NCI-H774 (cell line): ENCODE results near the gene LILRB5.
"Not testable (repeated sequence)": the region's sequence is repeated elsewhere in the genome, so short reads cannot be mapped to it uniquely, and the experiment has no call there.

ENCODE experiments used
- DNase-seq: peaks from one replicate; lab custom pipeline; 2025; lab: John Stamatoyannopoulos, UW

LILRB5 gene

DNA sequence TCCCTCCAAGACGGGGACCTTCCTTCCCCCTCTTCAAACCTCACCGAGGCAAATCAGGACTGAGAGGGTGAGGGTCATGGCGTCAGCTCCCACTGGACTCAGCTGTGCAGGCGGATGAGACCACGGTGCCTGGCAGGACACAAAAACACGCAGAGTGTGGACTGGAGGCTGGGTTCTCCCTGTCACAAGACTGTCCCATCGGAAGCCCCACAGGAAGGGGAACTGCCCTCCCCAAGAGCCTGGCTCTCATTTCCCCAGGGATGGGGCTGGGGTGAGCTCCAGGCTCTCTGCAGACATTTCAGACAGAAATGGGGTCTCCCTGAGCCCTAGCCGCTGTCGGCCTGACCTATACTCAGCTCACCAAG is at the start of gene LILRB5:
LILRB5 (minus strand) TSS at position 158 of the 365 bp plus-strand sequence; CDS start at position 78, 80 bp downstream.
- DNase-seq, result no peak

DNA sequence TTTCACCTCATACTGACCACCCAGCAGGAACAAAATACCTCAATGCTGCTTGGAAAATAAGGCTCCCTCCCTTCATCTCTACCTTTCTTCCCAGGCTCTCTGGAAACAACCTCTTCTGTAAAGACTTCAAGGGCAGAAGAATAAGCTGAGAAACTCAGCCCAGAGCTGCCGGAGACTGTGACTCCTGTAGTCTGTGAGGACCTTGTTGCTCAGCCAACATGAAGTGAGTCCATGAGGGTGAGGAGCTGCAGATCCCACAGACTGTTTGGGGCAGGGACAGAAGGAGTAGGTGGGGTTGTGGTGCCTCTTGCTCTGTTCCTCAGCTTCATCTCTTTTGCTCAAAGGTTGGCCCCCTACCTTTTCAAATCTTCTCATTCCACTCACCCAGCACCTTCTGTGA is 48.1 kb upstream of the LILRB5 start:
- DNase-seq, result no peak

GRCh38 chr19:54302257-54302656 is 45.2 kb upstream of the LILRB5 start:
- no peak for DNase-seq

GRCh38 chr19:54299515-54299914 is 42.4 kb upstream of the LILRB5 start:
- no peak for DNase-seq

- DNase-seq, result no peak
Measured at GRCh38 chr19:54299126-54299498, 42.0 kb upstream of the LILRB5 start.

DNA sequence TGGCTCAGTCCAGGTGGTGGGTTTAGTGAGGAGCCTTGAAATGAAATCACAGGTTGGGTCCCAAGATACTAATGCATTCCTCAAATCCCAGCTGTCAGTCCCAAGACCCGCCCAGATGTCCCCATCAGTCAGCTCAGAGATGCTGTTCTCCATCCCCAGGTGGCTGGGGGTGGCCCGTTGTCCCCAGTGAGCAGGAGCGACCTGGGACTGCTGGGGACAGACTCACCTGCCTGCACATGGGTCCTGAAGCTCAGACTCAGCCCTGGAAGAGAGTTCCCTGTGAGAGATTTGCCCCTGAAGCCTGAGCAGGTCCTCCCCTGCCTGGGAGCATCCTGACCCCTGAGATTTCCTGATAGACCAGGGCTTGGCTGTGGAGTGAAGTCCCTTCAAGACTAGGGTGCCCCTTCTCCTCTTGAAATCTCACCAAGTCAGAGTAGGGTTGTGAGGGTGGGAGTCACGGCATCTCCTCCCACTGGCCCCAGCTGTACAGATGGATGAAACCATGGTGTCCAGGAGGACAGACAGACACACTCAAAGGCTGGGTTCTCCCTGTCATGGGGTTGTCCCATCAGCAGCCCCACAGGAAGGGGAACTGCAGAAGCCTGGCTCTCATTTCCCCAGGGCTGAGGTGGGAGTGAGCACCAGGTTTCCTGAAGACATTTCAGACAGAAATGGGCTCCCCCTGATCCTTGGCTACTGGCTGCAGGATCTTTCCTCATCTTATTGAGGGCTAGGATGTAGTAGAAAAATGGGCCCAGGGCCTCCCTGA is 41.5 kb upstream of the LILRB5 start:
- no peak for DNase-seq

GRCh38 chr19:54297759-54298305 is 40.8 kb upstream of the LILRB5 start:
- DNase-seq, result no peak

DNA sequence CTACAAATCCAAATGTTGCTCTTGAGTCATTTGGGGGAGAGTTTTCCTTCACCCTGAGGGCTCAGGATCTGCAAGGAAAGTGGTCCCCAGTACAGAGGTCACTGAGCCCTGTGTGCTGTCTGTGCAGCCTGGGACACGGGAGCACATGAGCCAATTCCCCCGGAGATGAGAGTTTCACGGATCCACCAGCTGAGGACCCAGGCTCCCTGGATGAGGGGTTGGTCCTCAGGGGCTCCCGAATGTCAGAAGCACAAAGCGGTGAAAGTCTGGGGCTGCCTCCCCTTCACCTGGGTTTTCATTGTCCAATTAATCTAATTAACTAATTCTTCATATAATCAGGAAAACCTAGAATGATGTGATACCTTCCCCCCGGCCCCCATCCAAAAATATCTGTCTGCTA is 37.5 kb upstream of the LILRB5 start:
- no peak for DNase-seq

DNA sequence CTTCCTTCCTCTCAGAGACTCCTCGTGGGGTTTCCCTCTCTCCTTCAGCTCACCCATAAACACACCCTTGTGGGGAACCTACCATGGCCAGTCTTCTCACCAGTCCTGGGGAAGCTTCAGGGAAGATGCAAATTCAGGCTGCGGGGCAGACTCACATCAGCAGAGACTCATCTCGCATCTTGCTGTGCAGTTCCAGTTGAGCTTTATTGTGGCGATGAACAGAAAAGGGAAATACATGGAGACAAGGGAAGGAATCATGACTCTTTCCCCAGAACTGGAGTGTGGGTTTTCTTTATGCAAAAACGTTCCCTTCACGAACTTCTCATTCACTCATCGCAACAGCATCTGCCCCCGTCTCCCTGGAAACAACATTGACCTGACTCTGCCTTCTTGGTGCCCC is 32.1 kb upstream of the LILRB5 start:
- DNase-seq, result not testable (repeated sequence)

GRCh38 chr19:54287456-54287855 is 30.4 kb upstream of the LILRB5 start:
- DNase-seq, result no peak

DNA sequence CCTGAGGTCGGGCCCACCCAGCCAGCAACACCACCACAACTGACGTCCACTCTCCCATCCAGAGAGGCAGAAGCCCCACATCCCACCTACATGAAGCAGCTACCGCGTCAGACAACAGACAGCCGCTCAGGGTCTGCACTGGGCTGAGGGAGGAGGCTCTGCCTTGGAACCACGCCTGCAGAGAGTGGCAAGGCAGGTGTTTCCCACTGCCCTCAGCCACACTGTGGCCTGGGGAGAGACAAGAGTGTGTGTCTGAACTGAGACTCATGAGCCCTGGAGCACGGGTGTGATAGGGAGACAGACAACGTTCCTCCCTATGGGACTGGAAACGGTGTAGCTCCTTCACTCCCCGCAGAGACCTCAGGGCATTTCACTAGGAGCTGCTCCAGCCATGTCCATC is 29.2 kb upstream of the LILRB5 start:
- not testable (repeated sequence) for DNase-seq

- DNase-seq, result not testable (repeated sequence)
Measured at GRCh38 chr19:54285427-54286056, 28.5 kb upstream of the LILRB5 start.

DNA sequence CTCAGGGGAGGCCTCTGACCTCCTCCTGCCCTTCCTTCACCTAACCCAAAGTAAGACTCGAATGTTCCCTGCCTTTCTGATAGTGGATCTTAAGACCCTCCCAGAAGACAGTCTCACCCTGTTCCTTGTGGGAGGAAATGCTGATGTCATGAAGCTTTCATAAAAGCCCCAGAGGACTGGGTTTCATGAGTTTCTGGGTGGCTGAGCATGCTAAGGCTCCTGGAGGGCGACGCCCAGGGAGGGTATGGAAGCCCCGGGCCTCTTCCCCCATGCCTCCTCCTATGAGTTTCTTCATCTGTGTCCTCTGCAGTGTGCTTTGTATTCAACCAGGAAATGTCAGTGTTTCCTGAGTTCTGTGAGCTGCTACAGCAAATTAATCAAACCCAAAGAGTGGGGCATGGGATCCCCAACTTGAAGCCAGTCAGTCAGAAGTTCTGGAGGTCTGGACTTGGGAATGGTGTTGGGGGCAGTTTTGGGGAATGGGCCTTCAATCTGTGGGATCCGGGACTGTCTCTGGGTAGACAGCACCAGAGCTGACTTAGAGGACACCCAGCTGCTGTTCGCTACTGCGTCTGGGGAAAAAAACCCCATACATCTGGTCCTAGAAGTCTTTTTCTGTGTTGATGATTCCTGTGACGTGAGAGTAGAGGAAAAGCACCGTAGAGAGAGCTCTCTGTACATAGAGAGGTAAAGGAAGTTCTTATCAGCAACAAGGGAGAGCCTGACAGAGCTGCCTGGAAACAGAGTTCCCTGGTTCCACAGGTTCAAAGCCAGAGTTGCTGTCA is 25.8 kb upstream of the LILRB5 start:
- DNase-seq, result no peak

- DNase-seq, result not testable (repeated sequence)
Measured at GRCh38 chr19:54281729-54282075, 24.6 kb upstream of the LILRB5 start.

DNA sequence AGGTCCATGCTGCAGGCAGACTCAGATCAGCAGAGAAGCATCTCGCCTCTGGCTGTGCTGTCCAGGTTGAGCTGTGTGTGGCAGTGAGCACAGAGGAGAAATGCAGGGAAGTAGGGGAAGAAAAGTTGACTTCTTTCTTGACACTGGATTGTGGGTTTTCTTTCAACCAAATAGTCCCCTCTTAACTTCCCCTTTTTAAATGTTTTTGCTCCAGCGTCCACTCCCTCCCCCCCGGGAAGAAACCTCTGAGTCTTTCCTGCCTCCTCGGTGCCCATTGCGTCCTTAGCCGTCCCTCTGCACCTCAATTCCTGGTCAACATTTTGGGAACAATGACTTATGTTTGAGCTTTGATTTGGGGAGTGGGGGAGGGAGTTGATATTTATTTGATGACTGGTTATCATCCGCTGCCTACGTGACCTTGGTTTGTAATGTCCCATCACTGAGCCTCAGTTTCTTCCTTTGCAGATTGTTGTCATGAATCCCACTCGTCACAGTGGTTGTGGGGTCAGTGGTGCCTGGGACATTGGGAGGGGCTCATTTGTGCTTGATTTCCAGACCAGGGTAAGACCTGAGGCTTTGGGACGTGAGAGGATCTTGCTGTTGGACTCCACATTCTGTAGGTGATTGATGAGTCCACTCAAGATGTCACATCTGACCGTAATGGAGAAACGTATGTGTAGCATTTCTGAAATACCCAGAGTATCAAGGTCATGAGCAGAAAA is 24.1 kb upstream of the LILRB5 start, which contains the start of gene LILRB2:
LILRB2 (minus strand) TSS at position 104 of the 722 bp plus-strand sequence. CDS start 614 bp downstream, outside the sequence.
- DNase-seq, result no peak

DNA sequence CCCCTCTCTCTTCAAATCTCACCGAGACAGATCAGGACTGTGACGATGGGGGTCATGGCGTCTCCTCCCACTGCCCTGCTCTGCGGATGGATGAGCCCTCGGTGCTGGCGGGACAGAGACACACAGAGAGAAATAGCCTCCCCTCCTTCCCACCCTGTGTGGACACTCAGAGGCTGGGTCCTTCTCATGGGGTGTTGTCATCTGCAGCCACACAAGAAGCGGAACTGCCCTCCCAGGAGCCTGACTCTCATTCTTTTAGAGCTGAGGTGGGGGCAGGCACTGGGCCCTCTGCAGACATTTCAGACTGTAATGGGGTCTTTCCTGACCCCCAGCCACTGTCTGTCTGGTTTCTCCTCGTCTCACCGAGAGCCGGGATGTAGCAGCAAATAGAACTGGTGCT is 23.4 kb upstream of the LILRB5 start:
- DNase-seq, result not testable (repeated sequence)

DNA sequence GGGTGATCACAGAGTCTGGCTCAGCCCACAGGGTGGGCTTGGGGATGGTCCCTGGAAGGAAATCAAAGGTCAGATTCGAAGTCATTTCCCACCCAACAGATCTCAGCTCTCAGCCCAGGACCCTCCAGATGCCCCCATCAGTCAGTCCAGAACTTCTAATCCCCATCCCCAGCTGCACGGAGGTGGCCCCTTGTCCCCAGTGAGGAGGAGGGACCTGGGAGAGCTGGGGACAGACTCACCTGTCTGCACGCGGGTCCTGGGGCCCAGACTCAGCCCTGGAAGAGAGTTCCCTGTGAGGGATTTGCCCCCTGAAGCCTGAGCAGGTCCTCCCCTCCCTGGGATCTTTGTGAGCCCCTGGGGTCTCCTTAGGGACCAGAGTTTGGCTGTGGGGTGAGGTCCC is 23.0 kb upstream of the LILRB5 start:
- DNase-seq, result not testable (repeated sequence)

GRCh38 chr19:54279406-54279962 is 22.4 kb upstream of the LILRB5 start:
- no peak for DNase-seq

DNA sequence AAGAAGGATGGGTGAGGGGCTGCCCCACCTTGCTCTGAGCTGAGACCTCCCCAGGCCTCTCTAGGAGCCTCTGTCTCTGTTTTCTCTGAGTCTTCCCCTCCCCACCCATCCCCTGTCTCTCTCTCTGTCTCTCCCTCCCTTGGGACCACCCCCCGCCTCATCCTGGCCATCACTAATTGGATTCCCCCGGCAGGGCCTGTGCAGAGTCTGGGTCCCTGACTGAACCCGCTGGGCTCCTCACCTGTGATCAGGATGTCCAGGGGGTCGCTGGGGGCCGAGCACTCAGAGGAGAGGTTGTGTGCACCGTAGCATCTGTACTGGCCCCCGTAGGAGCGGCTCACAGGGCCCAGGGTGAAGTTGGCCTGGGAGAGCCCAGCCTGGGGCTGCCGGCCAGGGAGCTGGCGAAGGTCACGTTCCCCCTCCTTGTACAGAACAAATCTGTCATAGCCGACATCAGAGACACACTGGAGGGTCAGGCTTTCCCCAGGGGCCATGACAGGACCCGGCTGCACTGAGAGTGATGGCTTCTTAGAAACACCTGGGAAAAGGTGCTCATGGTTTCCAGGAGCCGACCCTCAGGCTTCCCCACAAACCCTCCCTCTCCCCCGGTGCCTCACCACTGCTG is 21.6 kb upstream of the LILRB5 start:
- DNase-seq, result not testable (repeated sequence)

DNA sequence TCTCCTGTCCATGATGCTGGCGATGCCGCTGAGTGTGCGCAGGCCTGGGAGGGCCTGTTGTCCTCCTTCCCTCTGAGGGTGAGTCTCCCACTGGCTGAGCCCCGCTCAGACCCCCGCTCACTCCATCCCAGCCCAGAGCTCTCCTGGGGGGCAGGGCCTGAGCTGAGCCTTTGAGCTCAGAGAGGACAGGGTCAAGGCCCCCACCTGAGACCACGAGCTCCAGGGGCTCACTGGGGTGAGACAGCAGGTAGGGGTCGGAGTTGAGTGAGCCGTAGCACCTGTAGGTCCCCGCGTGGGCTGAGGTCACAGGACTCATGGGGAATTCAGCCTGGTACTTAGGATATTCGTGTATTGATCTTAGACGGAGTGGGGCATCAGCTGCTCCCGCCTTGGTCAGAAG is 21.0 kb upstream of the LILRB5 start:
- DNase-seq, result not testable (repeated sequence)

DNA sequence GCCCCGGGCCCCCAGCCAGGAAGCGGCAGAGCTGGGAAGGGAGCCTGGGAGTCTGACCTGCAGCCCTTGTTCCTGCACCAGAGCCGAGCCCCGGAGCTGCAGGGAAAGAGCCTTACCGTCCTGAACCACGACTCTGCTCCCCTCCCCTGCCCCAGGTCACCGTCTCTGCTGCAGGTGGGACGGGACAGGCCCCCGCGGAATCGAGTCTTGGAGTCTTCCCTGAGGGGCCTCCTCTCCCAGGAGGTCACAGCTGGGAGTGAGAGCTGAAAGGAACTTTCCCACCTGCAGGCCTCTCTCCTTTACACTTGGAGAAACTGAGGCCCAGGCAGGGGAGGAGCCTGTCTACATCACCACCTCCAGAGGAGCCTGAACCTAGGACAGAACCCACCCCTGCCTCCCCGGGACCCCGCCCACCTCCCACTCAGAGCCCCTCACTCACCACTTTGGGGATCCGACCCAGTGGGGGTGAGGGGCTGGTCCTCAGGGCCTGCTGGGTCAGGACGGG is 20.1 kb upstream of the LILRB5 start:
- DNase-seq, result not testable (repeated sequence)
